HL-60/S4 treated with phorbol 12-myristate 13-acetate at 8.2 ng/mL for 4 days and 3 days (cell line): ENCODE data around the gene AMPH.

Experiments
- in situ Hi-C: fragments of 300-500 bp; cut with MboI; formaldehyde crosslinking; loops from 2 replicates; pipeline ENCODE4 v1.15.0; 2022; ENCODE audit warnings: low sequenced_read_pairs

The AMPH gene

GRCh38 chr7:38548605-38549004 lies 82.6 kb downstream of the AMPH start:
- in situ Hi-C loops = no loop called here

DNA sequence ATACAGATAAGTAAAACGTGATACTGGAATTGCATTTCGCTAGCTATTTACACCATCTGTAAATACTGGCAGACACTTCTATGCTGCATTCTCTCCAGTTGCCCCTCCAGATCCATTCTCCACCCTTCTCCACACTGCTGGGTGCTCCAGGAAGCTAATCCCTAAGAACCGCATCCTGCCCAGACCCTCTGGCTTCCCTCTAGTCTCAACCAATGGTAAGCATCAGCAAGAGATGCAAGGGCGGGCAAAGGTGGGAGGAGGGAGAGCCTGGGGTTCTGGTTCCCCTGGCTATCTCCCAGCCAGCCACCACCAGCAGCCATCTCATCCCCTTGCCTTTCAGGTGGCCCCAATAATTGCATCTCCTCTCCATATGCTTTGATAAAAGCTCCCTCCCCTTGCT lies 84.4 kb downstream of the AMPH start:
- in situ Hi-C loops = no loop called here

DNA sequence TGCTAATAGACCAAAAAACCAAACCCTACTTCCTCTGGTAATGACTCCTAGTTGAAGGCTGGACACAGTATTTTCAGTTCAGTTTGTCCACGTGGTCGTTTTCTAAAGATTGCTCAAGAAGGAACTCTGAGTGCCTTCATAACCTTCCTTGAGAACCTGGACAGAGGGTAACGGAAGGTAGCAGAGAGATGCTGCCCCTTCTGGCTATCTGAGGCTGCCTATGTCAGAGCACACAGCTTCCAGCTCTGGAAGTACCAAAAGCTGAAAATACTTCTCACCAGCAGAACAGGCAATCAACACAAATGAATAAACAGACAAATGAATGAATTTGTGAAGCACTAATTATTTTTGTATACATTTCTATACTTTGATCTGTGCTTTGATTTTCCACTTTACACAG lies 85.2 kb downstream of the AMPH start:
- in situ Hi-C loops = no loop called here

DNA sequence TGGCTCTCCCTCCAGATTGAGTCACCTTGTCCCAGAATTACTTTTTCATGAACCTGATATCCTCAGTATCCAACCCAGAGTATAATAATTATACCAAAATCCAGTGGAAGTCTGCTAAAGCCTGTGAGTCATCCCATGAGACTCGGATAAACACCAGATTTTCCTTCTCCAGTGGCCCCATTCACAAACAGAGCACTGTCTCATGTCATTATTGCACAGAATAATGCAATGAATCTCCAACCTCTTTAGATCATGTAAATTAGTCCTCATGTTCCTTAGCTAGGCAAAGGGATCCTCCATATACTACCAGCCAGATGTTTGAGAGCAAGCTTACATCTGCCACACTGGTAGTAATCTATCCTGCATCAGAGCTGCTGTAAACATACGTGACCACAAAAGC lies 89.0 kb downstream of the AMPH start:
- in situ Hi-C loops = no loop called here

- in situ Hi-C loops = no loop called here
Measured at GRCh38 chr7:38541440-38541839, 89.7 kb downstream of the AMPH start.

- in situ Hi-C loops = no loop called here
Measured at GRCh38 chr7:38539477-38540081, 91.6 kb downstream of the AMPH start.

GRCh38 chr7:38535073-38535472 lies 96.1 kb downstream of the AMPH start:
- in situ Hi-C loops = no loop called here

DNA sequence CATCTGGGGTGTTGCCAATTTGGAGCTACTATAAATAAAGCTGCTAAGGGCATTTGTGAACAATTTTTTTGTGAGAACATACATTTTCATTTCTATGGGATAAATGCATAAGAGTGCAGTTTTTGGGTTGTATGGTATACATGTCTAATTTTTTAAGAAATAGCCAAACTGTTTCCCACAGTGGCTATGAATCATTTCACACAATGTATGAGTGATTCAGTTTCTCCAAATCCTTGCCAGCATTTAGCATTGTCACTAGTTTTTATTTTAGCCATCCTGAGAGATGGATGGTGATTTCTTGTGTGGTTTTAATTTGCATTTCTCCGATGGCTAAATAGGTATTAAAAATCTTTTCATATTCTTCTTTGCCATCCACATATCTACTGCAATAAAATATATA lies 105.3 kb downstream of the AMPH start:
- in situ Hi-C loops = no loop called here

- in situ Hi-C loops = no loop called here
Measured at GRCh38 chr7:38524786-38525185, 106.4 kb downstream of the AMPH start.

GRCh38 chr7:38520741-38521140 lies 110.4 kb downstream of the AMPH start:
- in situ Hi-C loops = no loop called here

- in situ Hi-C loops = no loop called here
Measured at GRCh38 chr7:38518541-38518940, 112.6 kb downstream of the AMPH start.

GRCh38 chr7:38512704-38513103 lies 118.5 kb downstream of the AMPH start:
- in situ Hi-C loops = no loop called here

DNA sequence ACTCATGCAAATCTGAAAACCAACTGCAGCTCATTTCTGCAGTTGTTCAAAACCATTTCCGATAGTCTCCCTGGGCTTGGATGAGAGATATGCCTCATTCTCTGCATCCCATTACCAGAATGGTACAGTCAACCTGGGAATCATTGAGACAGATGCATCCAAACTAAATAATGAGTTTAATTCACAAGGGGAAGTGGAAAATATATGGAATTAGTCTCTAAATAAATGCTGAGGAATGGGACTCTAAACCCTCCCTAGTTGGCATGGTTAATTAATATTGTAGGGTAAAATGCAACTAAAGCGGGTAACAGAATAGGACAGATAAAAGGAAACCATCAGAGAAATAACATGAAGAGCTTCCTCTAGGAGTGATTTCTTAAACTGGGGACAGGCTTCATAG lies 118.9 kb downstream of the AMPH start:
- in situ Hi-C loops = no loop called here

GRCh38 chr7:38507384-38507783 lies 123.8 kb downstream of the AMPH start:
- in situ Hi-C loops = no loop called here

- in situ Hi-C loops = no loop called here
Measured at GRCh38 chr7:38506756-38507155, 124.4 kb downstream of the AMPH start.

GRCh38 chr7:38506004-38506403 lies 125.2 kb downstream of the AMPH start:
- in situ Hi-C loops = no loop called here

DNA sequence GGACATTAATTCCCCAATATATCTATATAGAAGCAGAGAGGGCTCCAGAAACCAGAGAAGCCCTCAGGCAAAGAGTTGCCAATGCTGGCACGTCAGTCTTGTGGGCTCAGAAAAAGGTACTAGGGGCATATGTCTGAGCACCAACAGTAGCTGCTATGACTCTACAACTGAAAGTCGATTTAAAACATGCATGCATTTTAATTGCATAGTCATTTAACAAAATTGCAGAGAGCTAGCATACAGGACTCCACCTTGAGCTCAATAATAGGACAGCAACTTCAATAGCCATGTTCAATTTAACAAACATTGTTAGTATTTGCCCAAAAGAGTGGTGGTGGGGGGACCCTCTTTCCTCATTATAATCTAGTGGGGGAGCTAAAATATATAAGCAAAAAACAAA lies 126.5 kb downstream of the AMPH start:
- in situ Hi-C loops = no loop called here

DNA sequence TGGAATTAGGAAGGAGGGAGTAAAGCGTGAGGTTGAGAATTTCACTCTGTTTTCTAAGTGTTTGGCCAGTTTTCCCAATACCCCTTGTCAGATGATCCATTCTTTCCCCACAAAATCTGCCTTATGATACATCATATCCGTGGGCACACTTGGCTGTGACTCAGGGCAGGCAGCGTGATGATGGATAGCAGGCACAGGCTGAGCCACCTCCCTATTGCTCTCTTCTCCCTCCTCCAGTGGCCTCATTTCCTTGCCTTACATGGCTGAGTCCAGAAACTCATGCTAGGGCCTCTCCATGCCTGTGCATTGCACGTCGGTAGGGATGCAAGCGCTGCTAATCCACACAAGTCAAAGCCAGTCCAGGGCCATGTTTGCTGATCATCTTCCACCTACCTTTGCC lies 128.3 kb downstream of the AMPH start:
- in situ Hi-C loops = no loop called here

DNA sequence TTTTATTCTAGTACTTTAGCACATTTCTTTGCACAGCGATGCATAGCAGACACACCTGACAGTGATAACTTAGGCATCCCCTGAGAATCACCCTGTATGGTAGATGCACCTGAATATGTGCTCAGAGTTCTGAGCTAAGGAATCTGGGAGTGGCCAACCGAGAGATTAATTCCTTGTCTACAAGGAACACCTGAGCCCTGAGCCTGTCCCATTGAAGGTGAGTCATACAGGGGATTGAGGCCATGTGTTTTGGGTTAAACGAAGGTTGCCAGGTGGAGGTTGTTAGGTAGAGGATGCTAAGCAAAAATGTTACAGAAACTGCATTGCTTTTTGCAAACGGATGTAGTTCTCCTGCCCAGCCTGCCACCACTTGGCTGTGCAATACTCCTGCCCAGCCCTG lies 128.9 kb downstream of the AMPH start:
- in situ Hi-C loops = no loop called here

DNA sequence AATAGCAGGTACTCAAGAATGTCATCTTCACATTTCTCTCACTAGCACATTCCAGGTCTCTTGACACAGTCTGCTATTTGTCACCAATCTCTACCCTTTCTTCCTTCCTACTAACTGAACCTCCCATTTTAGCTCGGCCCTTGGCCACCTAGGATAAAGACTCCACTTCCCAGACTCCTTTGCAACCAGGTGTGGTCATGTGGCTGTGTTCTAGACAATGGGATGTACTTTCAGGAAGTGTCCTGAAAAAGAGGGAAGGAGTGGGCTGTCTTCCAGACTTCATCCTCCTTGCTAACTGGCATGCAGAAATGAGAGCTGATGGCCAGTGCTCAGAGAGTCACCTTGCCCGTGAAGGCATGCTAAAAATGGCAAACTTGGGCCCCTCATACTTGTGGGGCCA lies 139.2 kb downstream of the AMPH start:
- in situ Hi-C loops = no loop called here

DNA sequence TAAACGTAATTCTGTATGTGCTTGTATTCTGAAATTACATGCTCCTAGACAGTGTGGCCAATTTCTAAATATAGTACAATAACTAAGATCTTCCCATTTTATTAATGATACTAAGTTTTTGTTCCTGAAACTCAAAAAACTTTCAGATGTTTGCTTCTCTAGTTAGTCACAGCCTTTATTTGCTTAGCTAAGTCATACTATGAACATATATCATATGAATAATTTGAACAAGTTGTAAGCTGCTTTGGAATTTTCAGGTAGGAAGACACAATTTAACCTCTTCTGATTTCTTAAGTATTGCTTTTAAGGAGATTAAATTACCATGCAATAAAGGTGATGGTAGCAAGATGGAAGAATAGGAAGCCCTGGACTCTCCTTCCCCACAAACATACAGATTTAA lies 148.7 kb downstream of the AMPH start:
- in situ Hi-C loops = no loop called here

- in situ Hi-C loops = no loop called here
Measured at GRCh38 chr7:38481401-38481800, 149.8 kb downstream of the AMPH start.

DNA sequence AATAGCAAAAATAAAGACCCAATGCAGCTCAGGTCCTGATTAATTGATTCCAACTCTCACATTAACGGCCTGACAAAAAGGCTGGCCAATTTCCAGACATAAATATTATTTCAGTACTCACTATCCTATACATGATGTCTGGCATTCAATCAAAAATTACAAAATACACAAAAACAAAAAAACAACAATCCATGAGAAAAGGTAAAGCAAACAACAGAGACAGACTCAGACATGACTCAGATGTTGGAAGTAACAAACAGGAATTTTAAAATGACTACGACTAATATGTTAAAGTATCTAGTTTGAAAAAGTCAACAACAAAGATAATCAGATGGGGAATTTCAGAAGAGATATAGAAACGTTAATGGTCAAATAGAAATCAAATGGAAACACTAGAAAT lies 152.8 kb downstream of the AMPH start:
- in situ Hi-C loops = no loop called here

- in situ Hi-C loops = no loop called here
Measured at GRCh38 chr7:38477333-38477732, 153.8 kb downstream of the AMPH start.
